ENCODE data around the gene NRTN.
"Not testable (repeated sequence)": the region's sequence is repeated elsewhere in the genome, so short reads cannot be mapped to it uniquely, and the experiment has no call there.

NRTN gene

GRCh38 chr19:5844456-5845433, 39.9 kb downstream of the NRTN start:
- Histone ChIP-seq H3K4me2 (ENCODE audit: low read length) (no peak overlapping the region), H3K9me2 (replicated peaks; ENCODE audit: control insufficient read depth, low read length) (no peaks in the 10 kb centered on the region), H3F3A (ENCODE audit: control insufficient read depth, insufficient read depth) (no peaks in the 10 kb centered on the region), H3K4me3 (ENCODE audit: low read length) (no peak overlapping the region), H4K20me1 (ENCODE audit: control insufficient read depth, insufficient read depth, low read depth, low read length) (no peaks in the 10 kb centered on the region), H3K36me3 (ENCODE audit: control insufficient read depth, low read length) (no peaks in the 10 kb centered on the region), H3K79me2 (ENCODE audit: control insufficient read depth, low read length) (no peaks in the 10 kb centered on the region), H3K27me3 (ENCODE audit: control insufficient read depth, low read length) (no peaks in the 10 kb centered on the region), H3K27ac (ENCODE audit: low read depth, low read length) (no peak overlapping the region), H3K9me3 (ENCODE audit: control insufficient read depth, insufficient read depth, low read length) (no peaks in the 10 kb centered on the region), H3K4me1 (ENCODE audit: control insufficient read depth, low read length) (no peaks in the 10 kb centered on the region)
- TF ChIP-seq, protein P1, sequence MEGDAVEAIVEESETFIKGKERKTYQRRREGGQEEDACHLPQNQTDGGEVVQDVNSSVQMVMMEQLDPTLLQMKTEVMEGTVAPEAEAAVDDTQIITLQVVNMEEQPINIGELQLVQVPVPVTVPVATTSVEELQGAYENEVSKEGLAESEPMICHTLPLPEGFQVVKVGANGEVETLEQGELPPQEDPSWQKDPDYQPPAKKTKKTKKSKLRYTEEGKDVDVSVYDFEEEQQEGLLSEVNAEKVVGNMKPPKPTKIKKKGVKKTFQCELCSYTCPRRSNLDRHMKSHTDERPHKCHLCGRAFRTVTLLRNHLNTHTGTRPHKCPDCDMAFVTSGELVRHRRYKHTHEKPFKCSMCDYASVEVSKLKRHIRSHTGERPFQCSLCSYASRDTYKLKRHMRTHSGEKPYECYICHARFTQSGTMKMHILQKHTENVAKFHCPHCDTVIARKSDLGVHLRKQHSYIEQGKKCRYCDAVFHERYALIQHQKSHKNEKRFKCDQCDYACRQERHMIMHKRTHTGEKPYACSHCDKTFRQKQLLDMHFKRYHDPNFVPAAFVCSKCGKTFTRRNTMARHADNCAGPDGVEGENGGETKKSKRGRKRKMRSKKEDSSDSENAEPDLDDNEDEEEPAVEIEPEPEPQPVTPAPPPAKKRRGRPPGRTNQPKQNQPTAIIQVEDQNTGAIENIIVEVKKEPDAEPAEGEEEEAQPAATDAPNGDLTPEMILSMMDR (IDR thresholded peaks at IDR 0.05; ENCODE audit: low read depth, low read length, poor library complexity, severe bottlenecking): no peak
- no peak for TF ChIP-seq EZH2phosphoT487 (IDR thresholded peaks at IDR 0.05; ENCODE audit: borderline replicate concordance, low read length)

- not testable (repeated sequence) for H3K27ac ChIP-seq (ENCODE audit: low read depth, low read length); H3K9me2 ChIP-seq (replicated peaks; ENCODE audit: control insufficient read depth, low read length); H3K4me2 ChIP-seq (ENCODE audit: low read length); H3K36me3 ChIP-seq (ENCODE audit: control insufficient read depth, low read length); H4K20me1 ChIP-seq (ENCODE audit: control insufficient read depth, insufficient read depth, low read depth, low read length); H3K79me2 ChIP-seq (ENCODE audit: control insufficient read depth, low read length); H3K4me3 ChIP-seq (ENCODE audit: low read length); H3K4me1 ChIP-seq (ENCODE audit: control insufficient read depth, low read length); H3K27me3 ChIP-seq (ENCODE audit: control insufficient read depth, low read length); H3K9me3 ChIP-seq (ENCODE audit: control insufficient read depth, insufficient read depth, low read length); H3F3A ChIP-seq (ENCODE audit: control insufficient read depth, insufficient read depth)
These were observed 43.0 kb downstream of the NRTN start for GRCh38 chr19:5847846-5848245.

GRCh38 chr19:5848621-5849020, 43.8 kb downstream of the NRTN start:
- H3K79me2 ChIP-seq (ENCODE audit: control insufficient read depth, low read length); H3K9me3 ChIP-seq (ENCODE audit: control insufficient read depth, insufficient read depth, low read length); H4K20me1 ChIP-seq (ENCODE audit: control insufficient read depth, insufficient read depth, low read depth, low read length); H3K27me3 ChIP-seq (ENCODE audit: control insufficient read depth, low read length); H3K27ac ChIP-seq (ENCODE audit: low read depth, low read length); H3K4me1 ChIP-seq (ENCODE audit: control insufficient read depth, low read length); H3K4me3 ChIP-seq (ENCODE audit: low read length); H3K9me2 ChIP-seq (replicated peaks; ENCODE audit: control insufficient read depth, low read length); H3K4me2 ChIP-seq (ENCODE audit: low read length); H3K36me3 ChIP-seq (ENCODE audit: control insufficient read depth, low read length); H3F3A ChIP-seq (ENCODE audit: control insufficient read depth, insufficient read depth): not testable (repeated sequence)

DNA sequence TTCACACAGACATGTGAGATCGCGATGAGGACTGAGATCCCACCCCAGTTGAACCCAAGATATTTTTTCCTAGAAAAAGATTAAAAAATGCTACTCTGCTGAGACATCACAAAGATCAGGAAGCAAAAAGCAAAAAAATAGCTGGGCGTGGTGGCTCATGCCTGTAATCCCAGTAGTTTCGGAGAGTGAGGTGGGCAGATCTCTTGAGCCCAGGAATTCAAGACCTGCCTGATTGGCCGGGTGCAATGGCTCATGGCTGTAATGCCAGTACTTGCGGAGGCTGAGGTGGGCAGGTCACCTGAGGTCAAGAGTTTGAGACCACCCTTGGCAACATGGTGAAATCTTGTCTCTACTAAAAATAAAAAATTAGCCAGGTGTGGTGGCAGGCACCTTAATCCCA, 45.3 kb downstream of the NRTN start:
- no peaks in the 10 kb centered on the region for H3K79me2 ChIP-seq (ENCODE audit: control insufficient read depth, low read length)
- TF ChIP-seq EZH2phosphoT487 (IDR thresholded peaks at IDR 0.05; ENCODE audit: borderline replicate concordance, low read length): no peak
- TF ChIP-seq, protein P1 (IDR thresholded peaks at IDR 0.05; ENCODE audit: low read depth, low read length, poor library complexity, severe bottlenecking): no peak
- no peak overlapping the region for H3K27ac ChIP-seq (ENCODE audit: low read depth, low read length)
- no peaks in the 10 kb centered on the region for H3K27me3 ChIP-seq (ENCODE audit: control insufficient read depth, low read length)
- H3K36me3 ChIP-seq (ENCODE audit: control insufficient read depth, low read length): no peaks in the 10 kb centered on the region
- no peaks in the 10 kb centered on the region for H3K9me2 ChIP-seq (replicated peaks; ENCODE audit: control insufficient read depth, low read length)
- H4K20me1 ChIP-seq (ENCODE audit: control insufficient read depth, insufficient read depth, low read depth, low read length): no peaks in the 10 kb centered on the region
- H3K4me1 ChIP-seq (ENCODE audit: control insufficient read depth, low read length): no peaks in the 10 kb centered on the region
- H3K4me3 ChIP-seq (ENCODE audit: low read length): no peak overlapping the region
- no peaks in the 10 kb centered on the region for H3F3A ChIP-seq (ENCODE audit: control insufficient read depth, insufficient read depth)
- no peaks in the 10 kb centered on the region for H3K9me3 ChIP-seq (ENCODE audit: control insufficient read depth, insufficient read depth, low read length)
- H3K4me2 ChIP-seq (ENCODE audit: low read length): no peak overlapping the region

All from DOHH2 (cell line).